Activated CD4-positive, alpha-beta T cell treated with anti-CD3 and anti-CD28 coated beads for 36 hours (primary cell): ENCODE data around the gene MS4A8. TPM values are rescaled to one million over a fixed set of nuclear protein-coding genes. Genes with fewer than 3 reads are reported as not detected.
"Not testable (repeated sequence)": the region's sequence is repeated elsewhere in the genome, so short reads cannot be mapped to it uniquely, and the experiment has no call there.

Experiments
- ATAC-seq: fragments of 200-7000 bp; cut with Tn5 transposase; one replicate; pipeline ENCODE4 v1.10.0; 2021; ENCODE audit warnings: mild to moderate bottlenecking, moderate library complexity
- CTCF ChIA-PET: fragments of 350-600 bp; sonication (Branson Sonifier 250); formaldehyde crosslinking; loops from one replicate; lab custom pipeline; 2021; ENCODE audit warnings: antibody characterized with exemption; lab: Charles Lee
- POLR2A ChIA-PET: fragments of 350-600 bp; sonication (Branson Sonifier 250); formaldehyde crosslinking; loops from one replicate; lab custom pipeline; 2021; ENCODE audit warnings: antibody characterized with exemption, inconsistent platforms; lab: Charles Lee
- DNase-seq: peaks from one replicate; pipeline ENCODE4 v3.0.0-alpha.2; 2020
- H3K27ac Mint-ChIP-seq: one replicate; pipeline ENCODE4 v1.8.0; 2021; ENCODE audit warnings: mixed read lengths
- H3K27me3 Mint-ChIP-seq: one replicate; pipeline ENCODE4 v1.8.0; 2021; ENCODE audit warnings: mixed read lengths
- H3K36me3 Mint-ChIP-seq: one replicate; pipeline ENCODE4 v1.8.0; 2021; ENCODE audit warnings: low read depth, mixed read lengths
- H3K4me1 Mint-ChIP-seq: one replicate; pipeline ENCODE4 v1.8.0; 2021; ENCODE audit warnings: mixed read lengths
- H3K4me3 Mint-ChIP-seq: one replicate; pipeline ENCODE4 v1.8.0; 2021; ENCODE audit warnings: mild to moderate bottlenecking, moderate library complexity, mixed read lengths
- H3K9me3 Mint-ChIP-seq: one replicate; pipeline ENCODE4 v1.8.0; 2021; ENCODE audit warnings: low read depth, mixed read lengths
- intact Hi-C, 2 experiments: fragments of 100-400 bp; cut with DNase I in 1 of 2; cut with micrococcal nuclease in 1 of 2; formaldehyde crosslinking; loops; one replicate each; pipeline versions ENCODE4 v1.14.2 to v1.15.1; 2022 to 2024; cut with DNase I, micrococcal nuclease
- total RNA-seq, 2 experiments: library from RNA; stranded (reverse); gene quantifications; one replicate each; pipeline ENCODE4 v1.2.3, GENCODE V29; 2021

MS4A8 gene
- total RNA-seq, 2 experiments from 2014 or later = not detected

DNA sequence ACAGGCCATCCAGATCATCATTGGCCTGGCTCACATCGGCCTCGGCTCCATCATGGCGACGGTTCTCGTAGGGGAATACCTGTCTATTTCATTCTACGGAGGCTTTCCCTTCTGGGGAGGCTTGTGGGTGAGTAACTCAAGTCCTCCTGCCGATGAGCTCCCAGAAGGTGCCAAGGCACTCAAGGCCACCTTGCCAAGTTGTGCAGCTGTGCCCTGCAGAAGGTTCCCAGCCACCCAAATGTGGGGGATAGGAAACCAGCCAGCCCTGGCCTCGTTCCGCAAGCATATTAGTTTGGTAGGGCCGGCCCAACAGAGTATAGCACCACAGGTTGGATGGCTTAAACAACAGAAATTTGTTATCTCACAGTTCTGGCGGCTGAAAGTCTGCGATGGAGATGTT, 4.0 kb downstream of the MS4A8 start:
- Mint-ChIP-seq H3K4me1 (no peaks in the 10 kb centered on the region), H3K4me3 (no peak overlapping the region), H3K9me3 (no peaks in the 10 kb centered on the region), H3K27ac (no peak overlapping the region), H3K36me3 (no peaks in the 10 kb centered on the region), H3K27me3 (peaks cover 2% of the 10 kb centered on the region)
- ChIA-PET CTCF (no interaction called here), POLR2A (no interaction called here)
- intact Hi-C loops = no loop called here
- no peak for ATAC-seq
- DNase-seq = no peak

DNA sequence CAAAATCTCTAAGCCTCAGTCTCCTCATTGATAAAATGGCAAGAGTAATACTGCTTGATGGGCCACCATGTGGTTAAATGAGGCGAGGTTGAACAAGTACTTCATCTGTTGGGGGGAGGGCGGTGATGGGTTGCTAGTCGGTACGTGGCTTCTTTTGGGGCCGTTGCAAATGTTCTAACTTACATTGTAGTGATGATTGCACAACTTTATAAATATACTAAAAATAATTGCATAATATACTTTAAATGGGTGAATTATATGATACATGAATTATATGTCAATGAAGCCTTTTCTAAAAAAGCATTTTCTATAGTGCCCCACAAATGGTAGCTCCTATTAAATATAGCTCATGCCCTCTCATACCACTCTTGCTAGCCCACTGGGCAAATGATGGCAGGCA, 6.5 kb downstream of the MS4A8 start:
- no peaks in the 10 kb centered on the region for H3K9me3 Mint-ChIP-seq
- DNase-seq (no peak), ATAC-seq (no peak)
- no peak overlapping the region for H3K27ac Mint-ChIP-seq
- intact Hi-C loops = no loop called here
- H3K4me1 Mint-ChIP-seq = no peaks in the 10 kb centered on the region
- peaks cover 2% of the 10 kb centered on the region for H3K27me3 Mint-ChIP-seq
- no peak overlapping the region for H3K4me3 Mint-ChIP-seq
- CTCF ChIA-PET = interaction anchor here (1.0 to 1.1 kb wide), 2 partner anchors 8 to 13 kb away, joined by 3 to 4 read pairs; no protein-coding TSS in a partner anchor
- POLR2A ChIA-PET = no interaction called here
- H3K36me3 Mint-ChIP-seq = no peaks in the 10 kb centered on the region

DNA sequence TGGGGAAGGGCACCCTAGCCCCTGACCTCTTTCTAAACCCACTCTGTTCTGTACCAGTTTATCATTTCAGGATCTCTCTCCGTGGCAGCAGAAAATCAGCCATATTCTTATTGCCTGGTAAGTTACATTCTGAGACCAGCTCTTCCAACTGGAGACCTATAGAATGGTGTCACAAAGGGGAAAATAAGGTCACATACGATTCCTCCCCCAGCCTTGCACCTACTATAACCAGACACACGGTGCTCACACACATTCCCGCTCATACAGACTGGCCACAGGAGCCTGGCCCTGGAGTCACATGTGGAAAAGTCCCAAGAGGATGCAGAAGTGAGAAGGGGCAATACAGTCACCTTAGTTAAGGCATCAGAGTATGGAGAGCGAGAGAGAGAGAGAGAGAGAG, 7.5 kb downstream of the MS4A8 start:
- H3K4me1 Mint-ChIP-seq = no peaks in the 10 kb centered on the region
- no peaks in the 10 kb centered on the region for H3K36me3 Mint-ChIP-seq
- H3K9me3 Mint-ChIP-seq = no peaks in the 10 kb centered on the region
- H3K27ac Mint-ChIP-seq = no peak overlapping the region
- DNase-seq (no peak), ATAC-seq (no peak)
- H3K4me3 Mint-ChIP-seq = no peak overlapping the region
- POLR2A ChIA-PET = no interaction called here
- peaks cover 2% of the 10 kb centered on the region for H3K27me3 Mint-ChIP-seq
- intact Hi-C loops = no loop called here
- CTCF ChIA-PET = interaction anchor here (0.6 kb wide), 2 partner anchors 87 to 1429 kb away, joined by 3 to 4 read pairs; no protein-coding TSS in a partner anchor

DNA sequence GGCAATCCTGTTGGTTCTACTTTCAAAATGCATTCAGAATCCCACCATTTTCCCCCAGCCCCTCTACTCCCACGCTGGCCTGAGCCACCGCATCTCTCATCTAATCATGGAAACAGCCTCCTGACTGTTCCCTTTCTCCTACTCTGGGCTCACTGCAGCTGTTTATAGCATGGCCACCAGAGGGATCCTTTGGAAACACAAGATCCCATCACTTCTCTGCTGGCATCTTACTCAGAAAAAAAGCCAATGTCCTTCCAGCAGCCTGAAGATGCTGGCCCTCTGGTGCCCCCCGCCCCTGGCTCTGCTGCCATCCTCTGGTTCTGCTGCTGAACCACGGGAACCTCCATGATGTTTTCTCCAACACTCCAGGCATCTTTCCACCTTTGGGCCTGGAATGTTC, 11.1 kb downstream of the MS4A8 start:
- H3K27ac Mint-ChIP-seq = no peak overlapping the region
- intact Hi-C loops = no loop called here
- ATAC-seq (no peak), DNase-seq (no peak)
- H3K27me3 Mint-ChIP-seq = peaks cover 4% of the 10 kb centered on the region
- no peaks in the 10 kb centered on the region for H3K4me1 Mint-ChIP-seq
- ChIA-PET CTCF (interaction anchor here (0.6 kb wide), 1 partner anchor 576 kb away, joined by 3 read pairs; no protein-coding TSS in a partner anchor), POLR2A (no interaction called here)
- no peaks in the 10 kb centered on the region for H3K36me3 Mint-ChIP-seq
- no peaks in the 10 kb centered on the region for H3K9me3 Mint-ChIP-seq
- H3K4me3 Mint-ChIP-seq = no peak overlapping the region

DNA sequence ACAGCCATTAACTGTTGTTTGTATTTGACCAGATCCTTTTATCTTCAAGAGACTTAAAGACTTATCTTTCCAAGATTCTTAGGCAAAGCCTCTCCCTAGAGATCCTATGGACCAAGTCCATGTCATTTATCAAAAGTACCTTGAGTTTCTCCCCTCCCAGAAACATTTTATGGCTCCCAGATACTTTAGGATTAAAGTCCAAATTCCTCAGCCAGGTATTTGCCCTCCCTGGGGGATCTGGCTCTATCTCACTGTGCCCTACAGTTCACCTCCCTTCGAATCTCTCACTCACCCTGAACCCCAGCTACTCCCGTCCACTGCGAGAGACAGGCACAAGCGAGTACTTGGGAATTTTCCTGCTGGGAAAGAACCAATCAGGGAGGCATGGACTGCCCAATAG, 11.9 kb downstream of the MS4A8 start:
- ATAC-seq = no peak
- no peak overlapping the region for H3K4me3 Mint-ChIP-seq
- CTCF ChIA-PET = interaction anchor here (0.6 kb wide), 1 partner anchor 575 kb away, joined by 3 read pairs; no protein-coding TSS in a partner anchor

DNA sequence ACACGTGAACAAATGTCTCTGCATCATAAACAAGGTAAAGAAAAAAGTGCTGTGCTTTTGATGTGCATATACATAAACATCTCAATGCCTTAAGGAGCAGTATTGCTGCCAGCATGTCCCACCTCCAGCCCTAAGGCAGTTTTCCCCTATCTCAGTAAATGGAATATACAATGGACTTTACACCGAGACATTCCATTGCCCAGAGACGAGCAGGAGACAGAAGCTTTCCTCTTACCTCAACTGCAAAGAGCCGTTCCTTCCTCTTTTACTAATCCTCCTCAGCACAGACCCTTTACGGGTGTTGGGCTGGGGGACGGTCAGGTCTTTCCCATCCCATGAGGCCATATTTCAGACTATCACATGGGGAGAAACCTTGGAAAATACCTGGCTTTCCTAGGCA, 14.0 kb downstream of the MS4A8 start:
- POLR2A ChIA-PET, DNase-seq, H3K9me3 Mint-ChIP-seq, H3K4me1 Mint-ChIP-seq, H3K36me3 Mint-ChIP-seq, ATAC-seq, CTCF ChIA-PET, H3K4me3 Mint-ChIP-seq, H3K27ac Mint-ChIP-seq, H3K27me3 Mint-ChIP-seq, intact Hi-C loops: not testable (repeated sequence)

More for the DNA sequence above, 11.9 kb downstream of the MS4A8 start:
- H3K4me1 Mint-ChIP-seq = no peaks in the 10 kb centered on the region
- H3K36me3 Mint-ChIP-seq = no peaks in the 10 kb centered on the region
- no peak for DNase-seq
- H3K27ac Mint-ChIP-seq = no peak overlapping the region
- POLR2A ChIA-PET = no interaction called here
- intact Hi-C loops = no loop called here
- no peaks in the 10 kb centered on the region for H3K9me3 Mint-ChIP-seq
- H3K27me3 Mint-ChIP-seq = peaks cover 5% of the 10 kb centered on the region

DNA sequence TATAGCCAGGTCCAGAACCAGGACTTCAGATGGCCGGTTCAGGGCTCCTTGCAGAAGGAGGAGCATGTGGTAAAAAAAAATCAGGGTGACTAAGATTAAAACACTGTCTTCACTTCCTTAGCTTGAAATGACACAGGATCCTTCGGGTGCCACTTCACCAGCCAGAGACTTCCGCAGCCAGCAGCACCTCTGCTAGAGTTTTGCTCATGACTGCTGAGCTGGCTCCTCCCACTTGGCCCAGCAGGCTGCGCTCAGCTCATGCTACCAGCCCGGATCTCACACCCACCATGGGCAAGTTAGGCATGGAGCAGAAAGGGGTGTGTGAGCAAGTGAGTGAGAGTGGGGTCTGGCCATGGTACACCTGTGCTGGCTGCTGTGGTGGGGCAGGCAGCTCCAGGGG, 18.5 kb downstream of the MS4A8 start:
- H3K27me3 Mint-ChIP-seq = peaks cover 16% of the 10 kb centered on the region
- no peaks in the 10 kb centered on the region for H3K4me1 Mint-ChIP-seq
- DNase-seq (peak; percentile 15), ATAC-seq (no peak)
- no peaks in the 10 kb centered on the region for H3K9me3 Mint-ChIP-seq
- CTCF ChIA-PET = interaction anchor here (1.1 kb wide), 1 partner anchor 12 kb away, joined by 3 read pairs; no protein-coding TSS in a partner anchor
- H3K36me3 Mint-ChIP-seq = no peaks in the 10 kb centered on the region
- intact Hi-C loops = no loop called here
- POLR2A ChIA-PET = no interaction called here
- no peak overlapping the region for H3K4me3 Mint-ChIP-seq
- H3K27ac Mint-ChIP-seq = no peak overlapping the region

DNA sequence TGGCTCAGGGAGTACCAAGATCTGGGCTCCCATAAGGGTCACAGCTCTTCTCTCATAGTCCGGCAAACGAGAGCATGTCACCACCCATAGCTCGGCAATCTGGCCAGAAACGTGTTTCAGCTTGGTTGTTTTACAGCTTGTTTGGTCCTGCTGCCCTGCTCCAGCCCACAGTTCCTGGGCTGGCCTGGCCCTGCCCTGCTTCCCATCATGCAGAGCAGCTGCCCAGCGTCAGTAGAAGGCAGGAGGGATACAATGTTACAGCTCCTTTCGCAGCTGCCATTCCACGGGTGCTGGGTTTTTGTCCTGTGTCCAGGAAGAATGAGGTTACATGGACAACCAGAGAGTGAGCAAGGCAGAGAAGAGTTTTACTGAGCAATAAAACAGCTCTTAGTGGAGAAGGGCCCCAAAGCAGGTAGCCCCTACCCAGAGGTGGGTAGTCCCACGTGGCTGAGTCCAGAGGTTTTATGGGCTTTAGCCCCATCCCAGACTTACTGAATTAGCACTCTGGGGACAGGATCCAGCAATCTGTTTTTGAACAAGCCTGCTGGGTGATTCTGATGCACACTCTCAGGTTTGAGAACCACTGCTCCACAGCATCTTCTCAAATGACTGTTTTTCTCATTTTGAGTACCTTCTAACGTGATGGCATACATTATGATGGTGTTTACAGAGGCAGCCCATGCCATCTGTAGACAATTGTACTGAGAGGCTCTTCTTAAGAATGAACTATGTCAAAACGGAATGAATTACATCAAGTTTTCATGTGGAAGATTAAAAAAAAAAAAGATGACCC, 19.3 kb downstream of the MS4A8 start:
- intact Hi-C loops = no loop called here
- CTCF ChIA-PET = interaction anchor here (1.1 kb wide), 1 partner anchor 13 kb away, joined by 3 read pairs; no protein-coding TSS in a partner anchor
- ATAC-seq = peak; percentile 78
- POLR2A ChIA-PET = no interaction called here
- H3K27ac Mint-ChIP-seq = no peak overlapping the region
- no peak for DNase-seq
- no peak overlapping the region for H3K4me3 Mint-ChIP-seq
- peaks cover 16% of the 10 kb centered on the region for H3K27me3 Mint-ChIP-seq
- no peaks in the 10 kb centered on the region for H3K36me3 Mint-ChIP-seq
- H3K4me1 Mint-ChIP-seq = no peaks in the 10 kb centered on the region
- H3K9me3 Mint-ChIP-seq = no peaks in the 10 kb centered on the region

DNA sequence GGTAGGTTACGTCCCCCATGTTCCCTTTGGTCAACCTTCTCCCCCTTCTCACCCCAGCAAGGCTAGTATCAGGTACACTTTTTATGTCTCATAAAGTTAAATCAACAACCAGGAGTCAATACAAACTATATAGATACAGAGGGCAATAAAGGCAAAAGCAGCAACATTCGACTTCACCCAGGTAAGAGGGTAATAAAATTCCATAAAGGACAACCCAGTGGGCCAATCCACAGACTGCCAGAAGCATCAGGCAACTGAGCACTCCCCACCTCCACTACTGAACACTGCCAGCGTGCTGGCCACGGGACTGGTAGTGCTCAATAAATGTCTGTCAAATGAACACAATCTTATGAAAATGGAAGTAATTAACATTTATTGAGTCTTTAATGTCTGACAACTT, 20.0 kb downstream of the MS4A8 start:
- ChIA-PET CTCF (interaction anchor here (1.1 to 1.3 kb wide), 2 partner anchors 11 to 13 kb away, joined by 3 read pairs; no protein-coding TSS in a partner anchor), POLR2A (no interaction called here)
- no peak overlapping the region for H3K27ac Mint-ChIP-seq
- no peak overlapping the region for H3K4me3 Mint-ChIP-seq
- no peaks in the 10 kb centered on the region for H3K9me3 Mint-ChIP-seq
- H3K4me1 Mint-ChIP-seq = no peaks in the 10 kb centered on the region
- peaks cover 16% of the 10 kb centered on the region for H3K27me3 Mint-ChIP-seq
- DNase-seq (no peak), ATAC-seq (no peak)
- no peaks in the 10 kb centered on the region for H3K36me3 Mint-ChIP-seq
- intact Hi-C loops = no loop called here

DNA sequence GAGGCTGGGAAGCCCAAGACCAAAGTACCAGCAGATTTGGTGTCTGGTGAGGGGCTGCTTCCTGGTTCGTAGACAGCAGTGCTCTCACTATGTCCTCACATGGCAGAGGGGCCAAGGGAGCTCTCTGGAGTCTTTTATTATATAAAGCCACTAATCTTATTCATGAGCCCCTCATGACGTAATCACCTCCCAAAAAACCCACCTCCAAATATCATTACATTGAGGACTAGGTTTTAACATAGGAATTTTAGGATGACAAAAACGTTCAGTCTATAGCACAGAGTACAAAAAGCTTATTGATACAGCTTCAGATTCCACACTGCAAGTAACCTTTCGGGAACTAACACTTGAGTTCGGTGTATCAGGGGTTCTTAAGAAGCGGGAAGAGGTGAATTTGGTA, 21.0 kb downstream of the MS4A8 start:
- intact Hi-C loops = no loop called here
- Mint-ChIP-seq H3K27ac (no peak overlapping the region), H3K36me3 (no peaks in the 10 kb centered on the region), H3K4me3 (no peak overlapping the region), H3K4me1 (no peaks in the 10 kb centered on the region), H3K27me3 (peaks cover 14% of the 10 kb centered on the region), H3K9me3 (no peaks in the 10 kb centered on the region)
- ATAC-seq (no peak), DNase-seq (no peak)
- CTCF ChIA-PET = interaction anchor here (1.3 kb wide), 1 partner anchor 12 kb away, joined by 3 read pairs; no protein-coding TSS in a partner anchor
- POLR2A ChIA-PET = no interaction called here

DNA sequence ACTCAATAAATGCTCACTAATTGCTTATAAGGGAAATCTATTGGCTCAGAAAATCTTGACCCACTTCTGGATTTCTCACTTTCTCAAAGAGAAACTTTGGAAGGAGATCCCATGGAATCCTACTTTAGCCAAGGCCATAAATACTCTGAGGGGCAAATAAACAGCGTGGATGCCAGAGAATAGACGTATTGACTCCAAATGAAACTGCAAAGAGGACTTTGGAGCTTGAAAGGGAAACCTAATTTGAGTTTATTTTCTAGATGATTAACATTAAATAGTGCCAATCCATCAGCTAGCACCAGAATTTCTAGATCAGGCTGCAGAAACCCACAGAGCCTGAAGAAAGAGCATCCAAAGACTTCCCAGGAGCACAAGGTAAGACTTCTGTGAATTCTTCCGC, 25.0 kb downstream of the MS4A8 start, which contains the start of gene MS4A18:
Gene MS4A18 (plus strand): TSS at position 301 of the 400 bp plus-strand sequence.
- ATAC-seq (no peak), DNase-seq (no peak)
- CTCF ChIA-PET = interaction anchor here (0.6 kb wide), 1 partner anchor 208 kb away, joined by 3 read pairs; no protein-coding TSS in a partner anchor
- H3K9me3 Mint-ChIP-seq = no peaks in the 10 kb centered on the region
- H3K36me3 Mint-ChIP-seq = no peaks in the 10 kb centered on the region
- H3K27me3 Mint-ChIP-seq = peaks cover 18% of the 10 kb centered on the region
- no peak within 1 kb of the TSS for H3K27ac Mint-ChIP-seq
- intact Hi-C loops = no loop called here
- no peaks in the 10 kb centered on the region for H3K4me1 Mint-ChIP-seq
- no peak within 1 kb of the TSS for H3K4me3 Mint-ChIP-seq
- POLR2A ChIA-PET = no interaction called here

DNA sequence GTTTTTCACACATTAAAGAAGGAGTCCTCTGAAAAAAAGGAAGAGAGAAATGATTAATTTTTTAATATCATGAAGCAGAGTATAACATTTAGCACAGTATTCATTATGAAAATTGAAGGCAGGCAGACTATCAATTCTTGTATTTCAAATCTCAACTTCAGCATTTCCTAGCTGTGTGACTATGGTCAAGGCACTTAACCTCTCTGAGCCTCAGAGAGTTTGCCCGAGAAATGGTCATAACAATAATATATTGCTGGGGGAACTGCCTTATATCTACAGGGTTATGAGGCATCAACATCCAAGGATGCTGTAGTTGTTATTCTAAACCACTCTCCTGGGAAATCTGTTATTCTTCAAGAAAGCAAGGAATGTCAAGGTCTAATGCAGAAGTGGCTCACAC, 26.2 kb downstream of the MS4A8 start:
- Mint-ChIP-seq H3K9me3 (no peaks in the 10 kb centered on the region), H3K4me1 (no peaks in the 10 kb centered on the region), H3K4me3 (no peak overlapping the region), H3K27ac (no peak overlapping the region), H3K36me3 (no peaks in the 10 kb centered on the region), H3K27me3 (peaks cover 16% of the 10 kb centered on the region)
- POLR2A ChIA-PET = no interaction called here
- CTCF ChIA-PET = no interaction called here
- ATAC-seq = no peak
- DNase-seq = no peak
- intact Hi-C loops = no loop called here
